WTC11 (cell line): Measurements from ENCODE around the gene GPR68. TPM values are rescaled to one million over a fixed set of nuclear protein-coding genes. Genes with fewer than 3 reads are reported as not detected.

ENCODE experiments used
- ATAC-seq: fragments of 200-7000 bp; cut with Tn5 transposase; 2 replicates; pipeline ENCODE4 v1.10.0; 2021; ENCODE audit warnings: mild to moderate bottlenecking, moderate library complexity
- CTCF ChIA-PET: fragments of 300-600 bp; sonication (Branson Sonifier 250); formaldehyde crosslinking; loops from one replicate; lab custom pipeline; 2021; ENCODE audit warnings: antibody characterized with exemption; lab: Charles Lee
- POLR2A ChIA-PET: fragments of 350-600 bp; sonication (Branson Sonifier 250); formaldehyde crosslinking; loops from one replicate; lab custom pipeline; 2021; ENCODE audit warnings: antibody characterized with exemption; lab: Charles Lee
- DNase-seq: peaks from one replicate; pipeline ENCODE4 v3.0.0; 2021; ENCODE audit warnings: low spot score
- H3K27ac Mint-ChIP-seq: 2 replicates; pipeline ENCODE4 v1.8.0; 2021; ENCODE audit warnings: mixed read lengths
- H3K27me3 Mint-ChIP-seq: 2 replicates; pipeline ENCODE4 v1.8.0; 2021; ENCODE audit warnings: low read depth, mild to moderate bottlenecking, moderate library complexity, mixed read lengths
- H3K36me3 Mint-ChIP-seq: 2 replicates; pipeline ENCODE4 v1.8.0; 2021; ENCODE audit warnings: mixed read lengths
- H3K4me1 Mint-ChIP-seq: 2 replicates; pipeline ENCODE4 v1.8.0; 2022; ENCODE audit warnings: mixed read lengths
- H3K4me3 Mint-ChIP-seq: 2 replicates; pipeline ENCODE4 v1.8.0; 2021; ENCODE audit warnings: mild to moderate bottlenecking, moderate library complexity, mixed read lengths
- H3K9me3 Mint-ChIP-seq: 2 replicates; pipeline ENCODE4 v1.8.0; 2021; ENCODE audit warnings: mixed read lengths
- CREM ChIP-seq: sonication (generic); formaldehyde crosslinking; IDR thresholded peaks from 2 replicates; pipeline ENCODE4 v1.8.1; 2022; ENCODE audit warnings: mild to moderate bottlenecking, missing genetic modification reagents, moderate library complexity
- FOXP1 ChIP-seq: sonication (generic); formaldehyde crosslinking; IDR thresholded peaks from 2 replicates; pipeline ENCODE4 v1.8.0; 2022; ENCODE audit warnings: missing genetic modification reagents, mild to moderate bottlenecking, moderate library complexity, borderline replicate concordance
- GTF2I ChIP-seq: fragments of 250-450 bp; sonication (Bioruptor Pico); conservative IDR thresholded peaks from 2 replicates; pipeline ENCODE4 v1.4.0; 2021; ENCODE audit warnings: mild to moderate bottlenecking
- JAZF1 ChIP-seq: fragments of 250-450 bp; sonication (Bioruptor Pico); IDR thresholded peaks from 2 replicates; pipeline ENCODE4 v1.9.0; 2021; ENCODE audit warnings: moderate library complexity, mild to moderate bottlenecking, inconsistent platforms
- NR1H2 ChIP-seq: sonication (generic); formaldehyde crosslinking; IDR thresholded peaks from 2 replicates; pipeline ENCODE4 v1.9.0; 2021; ENCODE audit warnings: mild to moderate bottlenecking, moderate library complexity, missing genetic modification reagents
- OVOL2 ChIP-seq: fragments of 250-450 bp; sonication (Bioruptor Pico); IDR thresholded peaks from 2 replicates; pipeline ENCODE4 v1.9.0; 2021; ENCODE audit warnings: mild to moderate bottlenecking, borderline replicate concordance
- SP1 ChIP-seq: sonication (generic); formaldehyde crosslinking; conservative IDR thresholded peaks from 2 replicates; pipeline ENCODE4 v1.8.1; 2022; ENCODE audit warnings: missing genetic modification reagents
- STAT6 ChIP-seq: sonication (generic); formaldehyde crosslinking; conservative IDR thresholded peaks from 2 replicates; pipeline ENCODE4 v1.8.1; 2023; ENCODE audit warnings: mild to moderate bottlenecking, low read depth, missing genetic modification reagents, moderate library complexity
- ZBTB43 ChIP-seq: sonication (generic); formaldehyde crosslinking; IDR thresholded peaks from 2 replicates; pipeline ENCODE4 v1.8.1; 2023; ENCODE audit warnings: mild to moderate bottlenecking, missing genetic modification reagents
- ZMAT4 ChIP-seq: fragments of 250-450 bp; sonication (Bioruptor Pico); IDR thresholded peaks from 2 replicates; pipeline ENCODE4 v1.9.0; 2021; ENCODE audit warnings: mild to moderate bottlenecking
- ZNF281 ChIP-seq: sonication (generic); formaldehyde crosslinking; IDR thresholded peaks from 2 replicates; pipeline ENCODE4 v1.8.0; 2023; ENCODE audit warnings: mild to moderate bottlenecking, missing genetic modification reagents
- ZNF423 ChIP-seq: fragments of 250-450 bp; sonication (Bioruptor Pico); IDR thresholded peaks from 2 replicates; pipeline ENCODE4 v2.1.2; 2022; ENCODE audit warnings: mild to moderate bottlenecking, moderate library complexity
- ZNF425 ChIP-seq: fragments of 250-450 bp; sonication (Bioruptor Pico); conservative IDR thresholded peaks from 2 replicates; pipeline ENCODE4 v1.9.0; 2021; ENCODE audit warnings: mild to moderate bottlenecking
- ZNF532 ChIP-seq: fragments of 250-450 bp; sonication (Bioruptor Pico); IDR thresholded peaks from 2 replicates; pipeline ENCODE4 v1.9.0; 2021; ENCODE audit warnings: mild to moderate bottlenecking, borderline replicate concordance
- total RNA-seq: library from RNA; stranded (reverse); gene quantifications from 3 replicates; pipeline ENCODE4 v1.2.3, GENCODE V29; 2021

GPR68 gene
- total RNA-seq, 1 experiment from 2014 or later = 0.28 TPM

GRCh38 chr14:91216731-91217226 lies 27.7 kb downstream of the GPR68 start (continued):
- no peak for TF ChIP-seq STAT6 (CRISPR knock-in tag)
- TF ChIP-seq ZNF425 = no peak
- no peak for TF ChIP-seq NR1H2 (CRISPR knock-in tag)
- TF ChIP-seq ZBTB43 (CRISPR knock-in tag) = no peak
- TF ChIP-seq, all 79 proteins: peak for 0

GRCh38 chr14:91215381-91215780 lies 29.1 kb downstream of the GPR68 start:
- CTCF ChIA-PET = interaction anchor here (1.0 to 2.4 kb wide), 2 partner anchors 71 kb away, joined by 3 to 5 read pairs; no protein-coding TSS in a partner anchor
- no peak for ATAC-seq
- Mint-ChIP-seq H3K36me3 (peaks cover 28% of the 10 kb centered on the region), H3K4me3 (no peak overlapping the region), H3K27me3 (no peaks in the 10 kb centered on the region), H3K27ac (no peak overlapping the region)
- POLR2A ChIA-PET = no interaction called here
- TF ChIP-seq ZMAT4 (CRISPR knock-in tag) = no peak
- TF ChIP-seq ZNF423 = no peak
- TF ChIP-seq JAZF1 (CRISPR knock-in tag) = no peak
- no peak for TF ChIP-seq CREM (CRISPR knock-in tag)
- no peak for TF ChIP-seq SP1 (CRISPR knock-in tag)
- no peak for TF ChIP-seq OVOL2 (CRISPR knock-in tag)
- no peak for TF ChIP-seq ZNF532 (CRISPR knock-in tag)
- TF ChIP-seq, all 79 proteins: peak for 0
- Mint-ChIP-seq H3K4me1 (peaks cover 5% of the 10 kb centered on the region; the same call in 1 of the 2 replicates), H3K9me3 (no peaks in the 10 kb centered on the region)
- no peak for DNase-seq

GRCh38 chr14:91214306-91214705 lies 30.2 kb downstream of the GPR68 start:
- Mint-ChIP-seq H3K27me3 (no peaks in the 10 kb centered on the region), H3K4me1 (peaks cover 5% of the 10 kb centered on the region; the same call in 1 of the 2 replicates), H3K27ac (no peak overlapping the region), H3K9me3 (no peaks in the 10 kb centered on the region), H3K36me3 (peaks cover 32% of the 10 kb centered on the region), H3K4me3 (no peak overlapping the region)
- ChIA-PET CTCF (interaction anchor here (1.0 kb wide), 1 partner anchor 72 kb away, joined by 3 read pairs; no protein-coding TSS in a partner anchor), POLR2A (no interaction called here)
- DNase-seq = no peak
- ATAC-seq = no peak
- TF ChIP-seq ZNF281 = no peak
- TF ChIP-seq STAT6 (CRISPR knock-in tag) = no peak
- no peak for TF ChIP-seq NR1H2 (CRISPR knock-in tag)
- TF ChIP-seq FOXP1 (CRISPR knock-in tag) = no peak
- TF ChIP-seq GTF2I (CRISPR knock-in tag) = no peak
